RPMI7951 (cell line): ENCODE data around the gene ANKRD36C. TPM values are rescaled to one million over a fixed set of nuclear protein-coding genes. Genes with fewer than 3 reads are reported as not detected.
"Not testable (repeated sequence)": the region's sequence is repeated elsewhere in the genome, so short reads cannot be mapped to it uniquely, and the experiment has no call there.

Experiments used
- DNase-seq: peaks from one replicate; pipeline ENCODE4 v3.0.0-alpha.2; 2012; ENCODE audit warnings: low read depth
- total RNA-seq: library from RNA; depleted of rRNA; stranded (reverse); fragments of >200 nt; shearing (Covaris generic); gene quantifications from 2 replicates; pipeline ENCODE4 v1.2.3, GENCODE V29; 2014; rRNA removed

Gene ANKRD36C
- total RNA-seq, 1 experiment from 2014 or later, result 14.3 TPM

GRCh38 chr2:95799147-95799889, 192.3 kb downstream of the ANKRD36C start:
- DNase-seq, result not testable (repeated sequence)

- DNase-seq, result not testable (repeated sequence)
Measured at GRCh38 chr2:95796249-95797099, 195.2 kb downstream of the ANKRD36C start.

- DNase-seq, result not testable (repeated sequence)
Measured at GRCh38 chr2:95793970-95794369, 197.7 kb downstream of the ANKRD36C start.

- DNase-seq, result not testable (repeated sequence)
Measured at GRCh38 chr2:95790180-95790579, 201.4 kb downstream of the ANKRD36C start.

GRCh38 chr2:95789385-95789784, 202.2 kb downstream of the ANKRD36C start:
- DNase-seq, result not testable (repeated sequence)

GRCh38 chr2:95788642-95789041, 203.0 kb downstream of the ANKRD36C start:
- not testable (repeated sequence) for DNase-seq

Other genes with a start within 250 kb of the ANKRD36C start
- gene GPAT2, start 43.1 kb upstream of the ANKRD36C start, total RNA-seq, result not detected in 2 replicates
- not detected in 2 replicates for gene ADRA2B, start 124.7 kb upstream of the ANKRD36C start, total RNA-seq
- gene ASTL, start 146.7 kb upstream of the ANKRD36C start, total RNA-seq, result not detected in 2 replicates
- gene DUSP2, start 153.6 kb upstream of the ANKRD36C start, total RNA-seq, result 0.49 and 0.84 TPM in 2 replicates
- gene STARD7, start 217.0 kb upstream of the ANKRD36C start, total RNA-seq, result 131 and 142 TPM in 2 replicates